HG02623 (cell line): ENCODE results near the gene ACTA2.

Experiments used
- ATAC-seq: cut with Tn5 transposase; IDR thresholded peaks from one replicate; pipeline ENCODE4 v1.9.1; 2021; ENCODE audit warnings: moderate library complexity; ENCODE audit not compliant: unreplicated experiment

The ACTA2 gene

DNA sequence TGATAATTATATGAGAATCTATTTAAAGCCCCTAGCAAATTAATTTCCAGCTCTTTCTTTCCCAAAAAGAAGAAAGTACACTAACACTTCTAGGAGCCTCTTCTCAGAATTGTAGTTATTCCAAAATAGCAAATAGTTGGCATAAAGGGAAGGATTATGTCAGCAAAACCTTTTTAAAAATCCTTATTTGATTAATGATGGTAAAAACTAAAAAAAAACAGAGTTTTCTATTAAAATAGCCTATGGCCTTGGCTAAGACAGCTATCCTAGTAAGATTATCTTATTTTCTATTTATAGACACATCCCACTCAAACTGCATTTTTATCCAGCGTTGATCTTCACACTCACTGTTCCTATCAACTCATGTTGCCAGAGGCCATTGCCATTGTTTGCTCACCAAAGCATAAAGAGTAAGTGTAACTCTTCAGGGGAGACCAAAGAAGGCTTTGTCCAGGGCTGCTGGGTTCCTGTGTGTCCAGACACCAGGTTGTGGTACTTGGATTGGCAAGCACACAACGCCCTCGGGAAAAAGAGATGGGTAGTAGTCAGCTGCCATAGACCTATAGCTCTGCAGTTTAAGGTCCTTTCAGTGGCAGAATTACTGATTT is 31.5 kb downstream of the ACTA2 start:
- ATAC-seq, result no peak

GRCh38 chr10:88920198-88920597 is 32.4 kb downstream of the ACTA2 start:
- no peak for ATAC-seq

DNA sequence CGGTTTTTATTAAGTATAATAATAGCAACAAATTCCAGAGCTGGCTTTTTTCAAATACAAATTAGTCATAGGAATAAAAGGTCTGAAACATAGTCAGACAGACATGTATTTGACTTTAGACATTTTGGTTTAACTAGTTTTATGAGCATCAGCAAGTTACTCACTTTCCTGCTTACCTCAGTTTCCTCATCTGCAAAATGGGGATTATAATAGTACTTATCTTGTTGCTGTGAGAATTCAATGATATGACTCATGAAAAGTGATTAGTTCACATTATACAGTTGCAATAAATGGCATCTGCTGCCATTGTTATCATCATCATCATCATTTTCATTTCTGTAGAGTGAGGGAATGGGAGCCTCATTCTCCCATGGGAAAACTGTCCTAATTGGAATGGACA is 33.5 kb downstream of the ACTA2 start:
- ATAC-seq, result no peak

- no peak for ATAC-seq
Measured at GRCh38 chr10:88918191-88918905, 34.2 kb downstream of the ACTA2 start.

GRCh38 chr10:88916986-88917385 is 35.6 kb downstream of the ACTA2 start:
- ATAC-seq, result no peak

GRCh38 chr10:88916231-88916630 is 36.3 kb downstream of the ACTA2 start:
- ATAC-seq, result no peak

- ATAC-seq, result no peak
Measured at GRCh38 chr10:88915781-88916180, 36.8 kb downstream of the ACTA2 start.

- no peak for ATAC-seq
Measured at GRCh38 chr10:88913788-88914187, 38.8 kb downstream of the ACTA2 start.

- no peak for ATAC-seq
Measured at GRCh38 chr10:88913127-88913526, 39.4 kb downstream of the ACTA2 start.

DNA sequence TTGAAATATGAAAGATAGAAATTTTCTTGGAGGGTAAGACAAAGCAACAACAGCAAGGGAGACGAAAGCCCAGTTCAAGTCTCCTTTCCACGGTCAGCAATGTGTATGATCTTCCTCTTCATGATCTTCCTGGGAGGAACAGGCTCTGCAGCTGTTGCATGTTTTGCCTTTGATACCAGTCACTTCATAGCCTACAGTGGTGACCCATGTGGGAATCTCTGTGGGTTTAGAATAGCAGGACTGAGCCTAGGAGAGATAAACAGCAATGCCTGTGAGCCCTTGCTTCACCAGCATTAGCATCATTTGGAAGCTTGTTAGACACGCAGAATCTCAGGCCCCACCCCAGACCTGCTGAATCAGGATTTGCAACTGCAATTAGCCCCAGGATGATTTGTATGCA is 40.7 kb downstream of the ACTA2 start:
- no peak for ATAC-seq

DNA sequence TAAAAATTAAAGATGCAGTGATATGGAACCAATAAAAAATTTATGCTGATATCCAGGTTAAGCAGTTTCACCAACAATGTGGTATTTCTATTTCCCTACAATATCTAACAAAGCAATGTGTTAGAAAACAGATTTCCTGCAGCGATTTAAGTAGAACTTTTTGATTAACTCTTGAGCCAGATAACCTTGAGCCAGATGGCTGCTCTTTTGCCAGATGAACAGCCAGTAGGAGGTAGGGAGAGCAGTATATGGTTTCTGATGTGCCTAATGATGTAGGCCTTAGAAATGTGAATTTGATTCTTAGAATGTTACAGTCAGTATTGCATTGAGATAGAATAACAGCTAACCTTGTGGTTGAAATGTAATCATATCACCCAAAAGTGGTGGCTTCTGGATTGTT is 41.5 kb downstream of the ACTA2 start:
- no peak for ATAC-seq

GRCh38 chr10:88908194-88908593 is 44.4 kb downstream of the ACTA2 start:
- ATAC-seq, result no peak

GRCh38 chr10:88906921-88907320 is 45.7 kb downstream of the ACTA2 start:
- no peak for ATAC-seq

- ATAC-seq, result no peak
Measured at GRCh38 chr10:88903715-88904114, 48.9 kb downstream of the ACTA2 start.

GRCh38 chr10:88901984-88902789 is 50.4 kb downstream of the ACTA2 start:
- peak; percentile 37 for ATAC-seq

- ATAC-seq, result peak; percentile 78
Measured at GRCh38 chr10:88901206-88901983, 51.2 kb downstream of the ACTA2 start.

GRCh38 chr10:88899886-88900285 is 52.7 kb downstream of the ACTA2 start:
- no peak for ATAC-seq

GRCh38 chr10:88898727-88899126 is 53.8 kb downstream of the ACTA2 start:
- ATAC-seq, result no peak

DNA sequence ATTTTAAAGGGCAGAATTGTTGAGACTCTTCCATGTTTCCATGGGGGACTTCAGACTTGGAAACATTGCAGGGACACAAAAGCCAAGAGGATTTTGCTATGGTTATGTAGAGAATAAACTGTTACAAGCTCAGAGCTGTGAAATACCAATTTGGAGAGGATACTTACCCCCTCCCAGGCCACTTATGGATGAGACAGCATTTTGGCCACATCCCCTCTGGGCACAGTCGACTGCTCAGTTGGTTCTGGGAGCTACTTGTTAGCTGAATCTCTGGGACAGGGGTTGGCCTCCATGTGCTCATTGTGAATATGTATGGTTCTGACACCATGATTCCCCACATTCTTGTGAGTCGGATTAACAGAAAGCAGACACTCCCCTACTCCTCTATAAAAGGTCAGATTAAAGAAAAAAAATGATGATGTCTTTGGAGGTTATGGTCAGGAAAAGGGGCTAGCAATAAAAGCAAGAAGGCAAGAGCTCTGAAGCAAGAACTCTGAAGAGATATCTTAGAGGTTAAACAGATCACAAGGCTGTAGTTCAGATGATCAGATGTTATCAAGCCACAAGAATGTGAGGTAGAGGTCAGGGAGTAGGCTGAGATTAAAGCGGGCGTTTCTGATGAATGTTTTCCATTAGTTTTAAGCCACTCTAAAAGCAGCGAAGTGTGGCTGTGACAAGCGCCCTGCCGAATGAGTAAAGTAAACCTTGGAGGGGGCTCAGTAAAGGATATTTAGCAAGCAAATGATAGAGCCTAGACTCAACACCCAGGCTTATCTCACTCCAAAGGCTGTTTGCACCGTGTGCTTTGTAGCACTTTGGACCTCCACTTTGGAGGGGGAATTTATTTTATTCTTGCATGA is 55.3 kb downstream of the ACTA2 start:
- no peak for ATAC-seq

- ATAC-seq, result no peak
Measured at GRCh38 chr10:88896372-88896993, 56.1 kb downstream of the ACTA2 start.
